HTERT RPE-1 (cell line): ENCODE measurements around the gene C1orf159.
"Not testable (repeated sequence)": the region's sequence is repeated elsewhere in the genome, so short reads cannot be mapped to it uniquely, and the experiment has no call there.

Experiments
- in situ Hi-C: fragments of 300-500 bp; cut with MboI; formaldehyde crosslinking; loops from 4 replicates; pipeline ENCODE4 v1.14.3; 2020; ENCODE audit warnings: low sequenced_read_pairs

Gene C1orf159

GRCh38 chr1:1069711-1070676 lies 45.9 kb downstream of the C1orf159 start:
- in situ Hi-C loops = no loop called here

- in situ Hi-C loops = no loop called here
Observed at GRCh38 chr1:1069056-1069710, 46.7 kb downstream of the C1orf159 start.

- in situ Hi-C loops = no loop called here
Observed at GRCh38 chr1:1068517-1069055, 47.3 kb downstream of the C1orf159 start.

GRCh38 chr1:1067860-1068516 lies 47.9 kb downstream of the C1orf159 start:
- in situ Hi-C loops = no loop called here

- in situ Hi-C loops = no loop called here
Observed at GRCh38 chr1:1067284-1067859, 48.5 kb downstream of the C1orf159 start.

- in situ Hi-C loops = no loop called here
Observed at GRCh38 chr1:1066403-1067283, 49.2 kb downstream of the C1orf159 start.

GRCh38 chr1:1065940-1066304 lies 50.0 kb downstream of the C1orf159 start:
- in situ Hi-C loops = not testable (repeated sequence)

GRCh38 chr1:1065265-1065939 lies 50.5 kb downstream of the C1orf159 start:
- in situ Hi-C loops = no loop called here

GRCh38 chr1:1063945-1064831 lies 51.7 kb downstream of the C1orf159 start:
- in situ Hi-C loops = no loop called here

GRCh38 chr1:1063261-1063944 lies 52.5 kb downstream of the C1orf159 start:
- in situ Hi-C loops = no loop called here

GRCh38 chr1:1062348-1063163 lies 53.3 kb downstream of the C1orf159 start:
- in situ Hi-C loops = no loop called here

GRCh38 chr1:1061682-1062345 lies 54.1 kb downstream of the C1orf159 start:
- in situ Hi-C loops = no loop called here

GRCh38 chr1:1060281-1061000 lies 55.4 kb downstream of the C1orf159 start:
- in situ Hi-C loops = no loop called here

- in situ Hi-C loops = no loop called here
Observed at GRCh38 chr1:1059494-1060280, 56.2 kb downstream of the C1orf159 start.

GRCh38 chr1:1058921-1059493 lies 56.9 kb downstream of the C1orf159 start:
- in situ Hi-C loops = no loop called here
